ENCODE data around the gene CLDND1.

CLDND1 gene

GRCh38 chr3:98553021-98553563, 30.4 kb upstream of the CLDND1 start:
- ChIA-PET CTCF (interaction anchor here (1.2 to 5.3 kb wide), 3 partner anchors 11 to 19 kb away, joined by 3 to 27 read pairs (median 4); no protein-coding TSS in a partner anchor), POLR2A (interaction anchor here (0.8 to 5.3 kb wide), 3 partner anchors 11 to 20 kb away, joined by 4 to 52 read pairs (median 6); no protein-coding TSS in a partner anchor)
- TF ChIP-seq CTCF (IDR thresholded peaks at IDR 0.05; ENCODE audit: control extremely low read depth, extremely low read depth, low read depth, missing control alignments), result no peak
- no peak for DNase-seq (ENCODE audit: extremely low spot score)

DNA sequence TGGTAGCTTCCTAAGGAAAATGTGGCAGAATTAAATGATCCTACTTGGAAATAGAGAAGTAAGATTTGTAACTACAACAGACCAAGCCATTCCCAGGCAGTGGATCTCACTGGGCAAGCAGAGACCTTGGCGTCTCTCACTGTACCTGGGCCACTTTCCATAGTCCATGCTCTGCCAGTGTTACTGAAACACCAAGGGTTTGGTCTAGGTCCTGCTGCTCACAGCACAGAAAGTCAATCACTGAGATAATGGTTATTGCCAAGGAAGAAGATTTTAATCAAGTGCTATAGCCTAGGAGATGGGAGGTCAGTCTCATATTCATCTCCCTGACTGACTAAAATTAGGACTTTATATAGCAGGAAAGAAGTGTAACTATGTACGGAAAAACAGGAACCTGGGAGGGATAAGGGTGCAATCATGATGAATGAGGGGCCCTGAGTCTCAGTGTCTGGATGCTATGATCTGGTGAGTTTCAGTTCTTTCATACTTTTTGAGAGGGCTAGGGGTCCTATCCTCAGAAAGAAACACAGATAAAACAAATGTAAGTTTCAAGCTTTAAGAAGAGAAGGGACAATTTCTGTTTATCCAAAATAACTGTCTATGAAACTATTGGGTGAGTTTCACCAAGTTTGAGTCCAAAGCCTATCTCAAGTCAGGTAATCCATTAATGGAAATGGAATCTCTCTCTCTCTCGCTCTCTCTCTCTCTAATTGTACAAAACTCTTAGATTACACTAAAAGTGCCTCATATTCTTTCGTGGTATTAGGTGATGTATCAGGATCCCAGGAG, 29.7 kb upstream of the CLDND1 start:
- ChIA-PET CTCF (interaction anchor here (0.7 to 5.3 kb wide), 4 partner anchors 10 to 45 kb away, joined by 3 to 27 read pairs (median 4); no protein-coding TSS in a partner anchor), POLR2A (interaction anchor here (1.4 to 5.3 kb wide), 3 partner anchors 10 to 16 kb away, joined by 4 to 52 read pairs (median 6); no protein-coding TSS in a partner anchor)
- DNase-seq (ENCODE audit: extremely low spot score), result no peak
- TF ChIP-seq CTCF (IDR thresholded peaks at IDR 0.05; ENCODE audit: control extremely low read depth, extremely low read depth, low read depth, missing control alignments), result no peak

- POLR2A ChIA-PET, result interaction anchor here (1.1 to 5.3 kb wide), 4 partner anchors 9 to 29 kb away, joined by 3 to 52 read pairs (median 6); partner anchors contain the start of gene CLDND1
Observed at GRCh38 chr3:98551754-98552153, 29.1 kb upstream of the CLDND1 start.

DNA sequence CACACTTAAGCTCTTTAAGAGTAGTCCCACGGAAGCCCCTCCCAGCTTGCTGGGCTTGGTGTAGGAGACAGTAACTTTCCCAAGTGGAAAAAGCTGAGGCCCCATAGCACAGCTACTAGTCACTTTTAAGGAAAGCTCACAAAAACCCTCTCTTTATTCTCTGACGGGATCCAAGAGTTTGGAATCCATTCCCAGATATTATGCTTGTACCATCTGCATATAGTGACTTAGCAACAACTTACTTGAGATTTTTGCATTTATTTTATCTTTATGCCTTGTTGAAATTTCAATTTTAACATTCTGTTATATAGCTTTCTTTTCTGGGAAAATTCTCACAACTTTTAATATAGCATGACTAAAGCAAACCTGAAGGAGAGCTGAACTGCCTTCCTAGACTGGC, 28.5 kb upstream of the CLDND1 start:
- no peak for TF ChIP-seq CTCF (IDR thresholded peaks at IDR 0.05; ENCODE audit: control extremely low read depth, extremely low read depth, low read depth, missing control alignments)
- ChIA-PET CTCF (interaction anchor here (0.9 to 5.3 kb wide), 6 partner anchors 9 to 46 kb away, joined by 4 to 27 read pairs (median 5); no protein-coding TSS in a partner anchor), POLR2A (interaction anchor here (0.9 to 5.3 kb wide), 5 partner anchors 9 to 28 kb away, joined by 3 to 52 read pairs (median 4); partner anchors contain the start of gene CLDND1)
- no peak for DNase-seq (ENCODE audit: extremely low spot score)

More at GRCh38 chr3:98551754-98552153, 29.1 kb upstream of the CLDND1 start:
- CTCF ChIA-PET, result interaction anchor here (1.0 to 5.3 kb wide), 5 partner anchors 9 to 46 kb away, joined by 4 to 27 read pairs (median 5); no protein-coding TSS in a partner anchor
- no peak for DNase-seq (ENCODE audit: extremely low spot score)
- TF ChIP-seq CTCF (IDR thresholded peaks at IDR 0.05; ENCODE audit: control extremely low read depth, extremely low read depth, low read depth, missing control alignments), result no peak

GRCh38 chr3:98550833-98551232, 28.1 kb upstream of the CLDND1 start:
- TF ChIP-seq CTCF (IDR thresholded peaks at IDR 0.05; ENCODE audit: control extremely low read depth, extremely low read depth, low read depth, missing control alignments), result no peak
- no peak for DNase-seq (ENCODE audit: extremely low spot score)
- ChIA-PET POLR2A (interaction anchor here (0.9 to 5.3 kb wide), 5 partner anchors 8 to 28 kb away, joined by 3 to 52 read pairs (median 4); partner anchors contain the start of gene CLDND1), CTCF (interaction anchor here (0.9 to 5.3 kb wide), 7 partner anchors 9 to 47 kb away, joined by 4 to 27 read pairs (median 5); no protein-coding TSS in a partner anchor)

- CTCF ChIA-PET, result interaction anchor here (1.1 to 1.4 kb wide), 2 partner anchors 9 to 265 kb away, joined by 3 read pairs; no protein-coding TSS in a partner anchor
- no peak for TF ChIP-seq CTCF (IDR thresholded peaks at IDR 0.05; ENCODE audit: control extremely low read depth, extremely low read depth, low read depth, missing control alignments)
- POLR2A ChIA-PET, result interaction anchor here (1.2 kb wide), 1 partner anchor 12 kb away, joined by 4 read pairs; no protein-coding TSS in a partner anchor
- no peak for DNase-seq (ENCODE audit: extremely low spot score)
Observed at GRCh38 chr3:98548544-98548943, 25.8 kb upstream of the CLDND1 start.

Measured in GM10248 (cell line).